ENCODE measurements around the gene HS2ST1.
A peak's percentile ranks its signal among the peaks of the same experiment; 100 is the strongest.

The HS2ST1 gene

DNA sequence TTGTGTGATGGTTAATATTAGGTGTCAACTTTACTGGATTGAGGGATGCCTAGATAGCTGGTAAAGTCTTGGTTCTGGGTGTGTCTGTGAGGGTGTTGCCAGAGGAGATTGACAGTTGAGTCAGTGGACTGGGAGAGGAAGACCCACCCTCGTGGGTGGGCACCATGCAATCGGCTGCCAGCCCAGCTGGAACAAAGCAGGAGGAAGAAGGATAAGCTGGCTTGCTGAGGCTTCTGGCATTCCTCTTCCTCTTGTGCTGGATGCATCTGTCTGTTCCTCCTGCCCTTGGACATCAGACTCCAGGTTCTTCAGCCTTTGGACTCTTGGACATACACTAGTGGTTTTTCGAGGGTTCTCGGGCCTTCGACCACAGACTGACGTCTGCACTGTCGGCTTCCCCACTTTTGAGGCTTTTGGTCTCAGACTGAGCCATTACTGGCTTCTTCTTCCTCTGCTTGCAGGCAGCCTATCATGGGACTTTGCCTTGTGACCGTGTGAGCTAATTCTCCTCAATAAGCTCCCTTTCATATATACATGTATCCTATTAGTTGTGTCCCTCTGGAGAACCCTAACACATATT is 230.0 kb downstream of the HS2ST1 start:
- ATAC-seq, result no peak

DNA sequence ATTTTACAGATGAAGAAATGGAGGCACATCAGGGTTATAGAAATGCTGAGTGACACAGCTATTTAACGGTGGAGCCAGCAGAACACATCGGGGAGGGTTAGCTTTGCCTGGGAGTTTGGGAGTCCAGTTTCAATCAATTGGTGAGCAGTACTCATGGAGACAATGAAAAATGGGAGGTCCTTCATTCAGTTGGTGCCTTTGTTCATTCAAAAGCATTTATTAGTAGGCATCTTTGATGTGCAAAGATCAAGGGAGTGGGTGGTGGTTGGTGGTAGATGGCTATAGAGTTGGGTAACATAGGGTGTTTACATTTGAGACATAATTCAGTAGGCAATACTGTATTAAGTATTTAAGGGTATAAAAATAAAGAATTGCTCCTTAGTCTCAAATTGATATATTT is 230.5 kb downstream of the HS2ST1 start:
- no peak for ATAC-seq

DNA sequence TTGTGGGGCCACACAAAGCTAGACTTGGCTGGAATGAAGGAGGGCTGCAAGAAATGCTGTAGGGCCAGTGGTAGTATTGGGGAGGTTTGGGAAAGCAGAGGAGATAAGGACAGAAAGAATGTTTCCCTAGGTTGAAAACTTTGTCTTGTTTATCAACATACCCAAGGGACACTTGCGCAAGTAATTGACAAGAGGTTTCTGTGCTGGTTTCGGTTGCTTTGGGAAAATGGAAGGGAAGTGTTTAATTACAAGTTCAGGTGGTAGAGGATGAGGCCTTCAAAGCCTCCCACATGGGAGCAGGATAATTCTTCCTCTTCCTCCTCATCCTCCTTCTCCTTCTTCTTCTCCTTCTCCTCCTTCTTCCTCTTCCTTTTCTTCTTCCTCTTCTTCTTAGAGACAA is 232.1 kb downstream of the HS2ST1 start:
- ATAC-seq, result no peak

DNA sequence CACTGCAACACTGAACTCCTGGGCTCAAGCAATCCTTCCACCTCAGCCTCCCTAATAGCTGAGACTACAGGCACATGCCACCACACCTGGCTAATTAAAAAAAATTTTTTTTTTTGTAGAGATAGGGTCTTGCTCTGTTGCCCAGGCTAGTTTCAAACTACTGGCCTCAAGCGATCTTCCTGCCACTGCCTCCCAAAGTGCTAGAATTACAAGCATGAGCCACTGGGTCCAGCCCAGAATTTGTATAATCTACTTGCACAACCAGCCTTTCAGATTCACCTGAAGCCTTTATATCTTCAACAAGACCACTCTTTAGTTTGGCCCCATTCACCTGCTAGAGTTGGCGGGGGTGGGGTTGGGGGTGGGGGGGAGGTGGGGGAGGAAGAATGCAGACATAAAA is 232.6 kb downstream of the HS2ST1 start:
- no peak for ATAC-seq

DNA sequence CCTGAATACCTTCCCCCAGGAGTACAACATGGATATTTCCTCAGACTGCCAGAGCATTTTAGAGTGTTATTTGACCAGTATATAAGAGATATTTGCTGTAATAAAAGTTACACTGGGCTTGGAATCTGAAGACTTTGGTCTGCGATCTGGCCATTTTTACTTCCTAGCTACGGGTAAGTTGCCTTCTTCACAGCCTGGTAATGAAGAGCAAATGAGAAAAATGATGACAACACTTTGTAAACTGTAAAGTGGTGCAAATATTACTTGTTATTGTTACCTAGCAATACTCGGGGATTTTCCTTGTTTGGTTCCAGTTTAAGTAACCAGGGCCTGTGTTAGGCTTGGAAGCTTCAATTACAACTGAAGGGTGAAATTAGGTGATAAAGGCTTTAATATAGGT is 233.4 kb downstream of the HS2ST1 start:
- no peak for ATAC-seq

DNA sequence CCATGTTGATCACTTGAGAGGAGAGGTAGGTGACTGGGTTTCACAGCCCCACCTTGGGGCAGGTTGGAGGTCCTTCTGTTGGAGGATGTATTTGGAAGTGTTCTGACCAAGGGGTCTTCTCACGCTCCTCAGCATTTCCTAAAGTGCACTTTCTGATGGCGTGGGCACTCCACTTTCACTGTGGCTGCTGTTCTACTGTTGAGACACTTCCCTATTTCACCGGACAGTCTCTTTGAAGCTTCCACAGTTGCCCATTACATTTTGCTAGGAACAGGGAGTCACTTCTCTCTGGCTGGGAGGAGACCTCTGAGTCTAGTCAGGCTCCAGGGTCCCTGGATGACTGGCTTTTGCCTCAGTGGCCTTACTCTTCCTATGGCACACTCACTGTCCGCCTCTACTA is 234.2 kb downstream of the HS2ST1 start:
- ATAC-seq, result no peak

DNA sequence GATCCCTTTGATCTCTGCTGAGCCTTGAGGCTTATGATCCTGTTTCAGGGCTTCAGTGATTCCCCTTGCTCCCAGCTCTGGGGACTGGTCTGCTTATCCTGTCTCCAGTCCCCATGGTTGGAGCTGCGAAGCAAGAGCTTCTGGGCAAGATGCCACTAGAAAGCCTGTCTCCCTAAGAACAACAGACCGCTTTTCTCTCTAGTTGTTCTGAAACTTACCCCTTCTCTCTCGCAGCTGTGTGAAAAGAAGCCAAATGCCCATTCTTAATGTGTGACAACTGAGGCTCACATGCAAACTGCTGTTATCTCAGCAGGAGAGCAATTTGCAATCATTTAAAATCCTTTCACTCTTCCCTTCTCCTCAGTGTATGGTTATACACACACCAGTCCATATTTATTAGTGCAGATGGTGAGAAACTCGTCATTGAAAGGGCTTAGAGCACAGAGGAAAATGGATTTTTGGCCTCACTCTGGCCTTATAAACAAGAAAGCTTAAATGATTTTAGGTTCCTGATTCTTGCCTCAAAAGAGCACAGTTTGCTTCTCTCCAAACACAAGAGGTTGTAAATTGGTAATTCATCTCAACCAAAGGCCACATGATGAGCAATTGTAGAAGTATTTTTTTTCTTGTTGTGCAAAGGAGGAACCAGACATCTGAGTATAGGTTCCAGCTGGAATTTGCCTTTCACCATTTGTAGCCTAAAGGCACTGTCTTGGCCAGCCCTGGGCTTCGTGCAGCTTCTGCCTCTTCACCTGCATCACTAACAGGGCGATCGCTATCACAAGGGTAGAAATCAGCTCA is 235.0 kb downstream of the HS2ST1 start:
- no peak for ATAC-seq

DNA sequence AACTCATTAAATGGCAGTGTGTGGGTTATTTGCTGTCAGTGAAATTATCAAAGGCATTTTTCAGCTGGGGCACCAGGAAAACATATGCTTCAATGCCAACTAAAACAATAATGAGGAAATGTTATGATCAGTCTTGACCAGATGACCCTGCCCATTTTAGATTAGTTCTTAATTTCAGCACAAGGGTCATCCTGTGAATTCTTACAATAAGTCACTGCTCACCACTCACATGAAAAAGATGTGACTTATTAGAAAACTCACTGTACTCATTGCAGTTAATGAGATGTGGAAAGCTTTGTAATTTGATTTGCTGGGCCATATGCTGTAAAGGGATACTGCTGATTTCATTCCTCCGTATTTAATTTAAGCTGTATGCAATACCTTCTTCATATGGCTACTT is 235.7 kb downstream of the HS2ST1 start:
- no peak for ATAC-seq

DNA sequence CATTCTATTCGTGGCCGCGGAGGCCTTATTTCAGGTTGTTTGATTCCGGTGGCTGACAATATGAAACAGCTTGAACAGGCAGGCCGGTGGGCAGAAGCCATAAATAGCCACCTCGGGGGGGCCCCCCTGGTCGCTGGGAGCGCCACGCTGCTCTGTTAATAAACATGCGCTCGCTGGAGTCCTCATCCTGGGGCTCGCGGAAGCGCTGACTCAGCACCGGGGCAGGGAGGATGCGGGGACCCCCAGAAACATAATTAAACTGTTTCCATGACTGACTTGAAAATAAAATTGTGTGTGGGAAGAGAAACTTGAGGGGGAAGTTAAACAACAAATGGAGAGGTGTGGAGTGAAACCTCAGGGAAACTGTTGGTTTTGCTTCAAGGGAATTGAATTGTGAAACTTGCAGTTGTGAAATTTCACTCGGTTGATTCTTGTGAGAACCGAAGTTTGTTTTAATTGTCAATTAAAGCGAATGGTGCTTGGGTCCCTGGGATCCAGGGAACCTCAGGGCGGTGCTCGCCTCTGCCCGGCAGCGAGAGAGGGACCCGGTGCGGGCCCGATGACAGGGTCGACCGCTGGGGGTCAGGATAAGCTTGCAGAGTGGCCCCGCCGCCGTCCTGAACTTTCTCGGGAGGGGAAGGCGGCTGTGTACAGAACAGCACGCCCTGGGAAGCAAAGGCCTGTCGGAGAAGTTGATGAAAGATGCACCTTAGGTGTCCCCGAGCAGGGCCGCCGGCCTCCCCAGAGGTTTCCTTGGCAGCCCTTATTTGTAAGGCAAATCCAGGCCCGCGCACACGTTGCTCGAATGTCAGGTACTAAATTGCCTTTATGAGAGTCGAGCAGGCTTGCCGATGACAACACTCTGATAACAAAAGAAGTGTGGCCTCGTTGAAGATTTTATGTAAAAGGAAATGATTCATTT is 237.3 kb downstream of the HS2ST1 start:
- ATAC-seq, result peak in 1 of 2 donors; percentile 33

DNA sequence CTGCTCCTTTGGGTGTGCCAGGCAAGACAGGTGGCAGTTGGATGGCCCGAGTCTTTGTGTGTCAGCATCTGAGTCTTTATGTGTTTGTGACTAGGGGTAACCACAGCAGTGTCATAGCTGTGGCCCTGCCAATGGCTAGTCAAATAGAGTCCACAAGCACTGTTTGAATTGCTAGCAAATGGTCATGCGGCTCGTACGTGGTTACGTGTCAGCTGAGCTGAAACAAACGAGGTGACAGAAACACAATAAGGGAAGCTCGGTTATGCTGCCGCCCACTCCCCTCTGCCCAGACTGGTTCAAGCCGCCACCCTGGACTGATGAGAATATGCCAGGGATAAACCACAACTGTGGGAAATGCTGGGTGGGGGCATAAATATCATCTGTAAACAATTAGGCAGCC is 239.9 kb downstream of the HS2ST1 start:
- ATAC-seq, result no peak

DNA sequence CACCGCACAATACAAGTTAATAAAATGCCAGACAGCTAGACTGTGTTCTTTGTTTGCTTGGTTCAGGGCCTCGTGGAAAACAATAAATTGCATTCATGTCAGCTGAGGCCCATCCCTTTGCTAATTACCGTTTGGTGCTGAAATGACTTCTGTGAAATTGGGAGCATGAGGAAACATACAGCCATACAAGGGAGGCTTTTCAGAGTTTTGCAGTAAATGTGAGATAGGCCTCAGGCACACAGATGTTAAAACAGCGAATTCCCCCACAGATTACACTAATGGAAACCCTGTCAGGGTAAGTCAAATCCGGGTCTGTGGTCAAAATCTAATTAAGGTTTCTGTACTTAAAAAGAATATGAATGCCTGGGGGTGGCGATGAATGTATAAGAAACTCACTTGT is 240.7 kb downstream of the HS2ST1 start:
- ATAC-seq, result no peak

DNA sequence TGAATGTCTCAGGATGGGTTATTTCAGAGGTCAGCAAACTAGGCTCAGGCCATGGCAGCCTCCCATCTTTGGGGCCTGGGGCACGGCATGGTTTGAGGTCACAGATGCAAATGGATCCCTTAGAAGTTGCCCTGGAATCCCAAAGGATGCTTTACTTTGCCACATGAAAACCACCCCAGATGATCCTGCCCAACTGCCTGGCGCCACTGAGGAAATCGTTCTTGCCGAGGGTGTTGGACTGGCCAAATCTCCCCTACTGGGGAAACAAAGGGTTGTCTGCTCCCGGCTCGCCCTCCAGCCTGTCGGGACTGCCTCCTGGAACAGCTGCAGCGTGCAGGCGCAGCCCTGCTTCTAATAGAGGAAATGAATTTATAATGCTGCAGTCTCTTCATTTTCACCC is 241.2 kb downstream of the HS2ST1 start:
- ATAC-seq, result no peak

DNA sequence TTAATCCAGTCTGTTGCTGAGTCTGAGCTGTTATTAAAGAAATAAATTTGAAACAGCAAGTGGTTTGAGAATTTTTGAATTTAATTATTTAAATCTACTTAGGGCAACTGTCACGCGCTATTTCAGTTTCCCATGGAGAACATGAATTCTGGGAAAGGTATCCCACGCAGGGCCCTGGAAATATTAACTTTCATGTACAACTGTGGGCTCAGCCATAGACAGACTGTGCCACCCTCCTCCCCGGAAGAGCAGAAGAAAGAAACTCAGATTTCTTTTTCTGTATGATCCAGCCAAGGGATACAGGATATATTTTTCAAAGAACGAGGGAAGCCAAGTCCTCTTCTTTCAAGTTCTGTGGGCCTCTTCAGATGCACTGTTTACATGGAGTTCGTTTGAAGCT is 241.7 kb downstream of the HS2ST1 start:
- ATAC-seq, result no peak

DNA sequence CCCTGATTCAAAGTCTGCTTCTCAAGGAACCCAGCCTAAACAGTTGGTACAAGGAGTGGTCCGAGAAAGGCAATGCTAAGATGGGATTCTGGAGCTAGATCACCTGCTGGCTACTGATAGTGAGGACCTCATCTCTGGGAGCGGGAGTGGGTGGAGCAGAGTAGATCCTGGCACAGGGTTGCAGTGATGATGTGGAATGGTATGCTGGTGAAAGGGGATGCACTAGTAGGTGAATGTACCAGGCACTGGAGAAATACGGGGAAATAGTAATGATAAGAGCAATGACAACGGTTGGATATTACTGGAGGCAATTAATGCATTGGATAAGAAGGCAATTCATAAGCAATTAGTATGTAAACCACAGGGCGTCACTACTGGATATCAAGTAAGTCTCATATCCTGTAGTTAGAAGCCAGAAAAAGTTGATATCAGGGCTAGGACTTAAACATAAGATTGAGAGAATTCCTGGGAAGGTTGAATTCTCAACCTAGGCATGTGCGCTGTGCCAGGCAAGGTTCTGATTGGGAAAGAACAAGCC is 245.0 kb downstream of the HS2ST1 start:
- ATAC-seq, result no peak
